ENCODE data around the gene SETD3. TPM values are rescaled to one million over a fixed set of nuclear protein-coding genes. Genes with fewer than 3 reads are reported as not detected.

SETD3 gene
- total RNA-seq, 1 experiment from 2014 or later = 46.8 TPM

- CTCF ChIA-PET = no interaction called here
Observed at GRCh38 chr14:99425272-99425681, 55.4 kb downstream of the SETD3 start.

GRCh38 chr14:99424306-99424877, 56.3 kb downstream of the SETD3 start:
- Histone ChIP-seq H3K27ac (ENCODE audit: low read length) (no peak overlapping the region), H3K4me1 (ENCODE audit: insufficient read depth, low read length) (no peaks in the 10 kb centered on the region), H3K9me2 (replicated peaks; ENCODE audit: low read length) (no peaks in the 10 kb centered on the region), H3K9me3 (ENCODE audit: low read length) (no peaks in the 10 kb centered on the region), H3K9ac (ENCODE audit: low read length) (no peak overlapping the region), H3K79me2 (ENCODE audit: low read length) (no peaks in the 10 kb centered on the region), H3K36me3 (ENCODE audit: low read depth, low read length) (peaks cover 11% of the 10 kb centered on the region), H3K4me3 (ENCODE audit: low read length) (no peak overlapping the region), H3F3A (ENCODE audit: low read length, unreplicated experiment) (no peaks in the 10 kb centered on the region), H4K20me1 (ENCODE audit: low read length) (0 out of 2 replicates have a peak, but pooled peaks cover 4% of the 10 kb centered on the region), H3K27me3 (ENCODE audit: low read length) (no peaks in the 10 kb centered on the region), H3K4me2 (ENCODE audit: low read length) (no peak overlapping the region), H2AFZ (ENCODE audit: low read length) (no peak overlapping the region)
- no peak for TF ChIP-seq CTCF (conservative IDR thresholded peaks at IDR 0.05; ENCODE audit: low read depth, low read length)
- no peak for TF ChIP-seq EZH2 (IDR thresholded peaks at IDR 0.05; ENCODE audit: low read length, unreplicated experiment)
- no peak for TF ChIP-seq EZH2phosphoT487 (IDR thresholded peaks at IDR 0.05; ENCODE audit: borderline replicate concordance, low read length)
- no peak for DNase-seq
- ChIA-PET POLR2A (ENCODE audit: unreplicated experiment) (no interaction called here), CTCF (no interaction called here)
- BruUV-seq (replicated peaks) = no TSS peak
- intact Hi-C loops (cut with micrococcal nuclease) = no loop called here
- no peak for ATAC-seq

More at GRCh38 chr14:99425272-99425681, 55.4 kb downstream of the SETD3 start:
- H3K4me3 ChIP-seq (ENCODE audit: low read length) = no peak overlapping the region
- POLR2A ChIA-PET (ENCODE audit: unreplicated experiment) = no interaction called here
- H3K9ac ChIP-seq (ENCODE audit: low read length) = no peak overlapping the region
- no peak for ATAC-seq
- no peak overlapping the region for H3K27ac ChIP-seq (ENCODE audit: low read length)
- no TSS peak for BruUV-seq (replicated peaks)
- TF ChIP-seq CTCF (conservative IDR thresholded peaks at IDR 0.05; ENCODE audit: low read depth, low read length) = no peak
- no peaks in the 10 kb centered on the region for H3K9me2 ChIP-seq (replicated peaks; ENCODE audit: low read length)
- H3K36me3 ChIP-seq (ENCODE audit: low read depth, low read length) = peaks cover 18% of the 10 kb centered on the region
- H3K4me2 ChIP-seq (ENCODE audit: low read length) = no peak overlapping the region
- H2AFZ ChIP-seq (ENCODE audit: low read length) = no peak overlapping the region
- no peaks in the 10 kb centered on the region for H3K4me1 ChIP-seq (ENCODE audit: insufficient read depth, low read length)
- intact Hi-C loops (cut with micrococcal nuclease) = no loop called here
- H3K27me3 ChIP-seq (ENCODE audit: low read length) = no peaks in the 10 kb centered on the region
- H3F3A ChIP-seq (ENCODE audit: low read length, unreplicated experiment) = no peaks in the 10 kb centered on the region
- H4K20me1 ChIP-seq (ENCODE audit: low read length) = 0 out of 2 replicates have a peak, but pooled peaks cover 4% of the 10 kb centered on the region
- no peak for DNase-seq
- no peaks in the 10 kb centered on the region for H3K79me2 ChIP-seq (ENCODE audit: low read length)
- no peaks in the 10 kb centered on the region for H3K9me3 ChIP-seq (ENCODE audit: low read length)

DNA sequence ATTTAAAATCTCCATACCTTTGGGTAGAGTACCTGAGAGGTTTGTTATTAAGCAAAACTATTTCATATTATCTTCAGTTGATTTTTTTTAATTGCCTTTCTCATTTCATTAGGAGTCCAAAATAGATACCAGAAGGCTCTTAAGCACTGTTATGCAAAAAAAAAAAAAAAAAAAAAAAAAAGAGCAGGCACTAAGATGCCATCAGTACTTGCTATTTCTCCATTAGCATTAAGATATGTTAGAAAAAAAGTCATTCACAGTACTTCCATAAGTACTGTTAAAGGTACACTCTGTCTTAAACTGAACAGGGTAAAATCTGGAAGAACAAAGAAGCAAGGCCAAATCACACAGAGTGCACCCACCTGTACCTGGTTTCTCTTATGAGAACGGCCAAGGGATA, 57.2 kb downstream of the SETD3 start:
- ATAC-seq (no peak), DNase-seq (no peak)
- H3K4me2 ChIP-seq (ENCODE audit: low read length) = no peak overlapping the region
- H4K20me1 ChIP-seq (ENCODE audit: low read length) = 0 out of 2 replicates have a peak, but pooled peaks cover 4% of the 10 kb centered on the region
- no peaks in the 10 kb centered on the region for H3K27me3 ChIP-seq (ENCODE audit: low read length)
- no peak overlapping the region for H3K4me3 ChIP-seq (ENCODE audit: low read length)
- no peaks in the 10 kb centered on the region for H3F3A ChIP-seq (ENCODE audit: low read length, unreplicated experiment)
- POLR2A ChIA-PET (ENCODE audit: unreplicated experiment) = no interaction called here
- H3K27ac ChIP-seq (ENCODE audit: low read length) = no peak overlapping the region
- H3K9me2 ChIP-seq (replicated peaks; ENCODE audit: low read length) = no peaks in the 10 kb centered on the region
- H3K9me3 ChIP-seq (ENCODE audit: low read length) = no peaks in the 10 kb centered on the region
- H2AFZ ChIP-seq (ENCODE audit: low read length) = no peak overlapping the region
- no TSS peak for BruUV-seq (replicated peaks)
- no peak overlapping the region for H3K9ac ChIP-seq (ENCODE audit: low read length)
- TF ChIP-seq EZH2phosphoT487 (IDR thresholded peaks at IDR 0.05; ENCODE audit: borderline replicate concordance, low read length) (no peak), CTCF (conservative IDR thresholded peaks at IDR 0.05; ENCODE audit: low read depth, low read length) (no peak), EZH2 (IDR thresholded peaks at IDR 0.05; ENCODE audit: low read length, unreplicated experiment) (no peak)
- H3K36me3 ChIP-seq (ENCODE audit: low read depth, low read length) = peaks cover under 1% of the 10 kb centered on the region; the same call in 1 of the 2 replicates
- H3K79me2 ChIP-seq (ENCODE audit: low read length) = no peaks in the 10 kb centered on the region
- CTCF ChIA-PET = no interaction called here
- intact Hi-C loops (cut with micrococcal nuclease) = no loop called here
- no peaks in the 10 kb centered on the region for H3K4me1 ChIP-seq (ENCODE audit: insufficient read depth, low read length)
